Thyroid gland (tissue), 4 donors: ENCODE data around the gene CRYBA2.

ENCODE experiments used
- CTCF ChIP-seq, 6 experiments: fragments of 200-600 bp in 3 of 6; fragments of 450-650 bp in 3 of 6; sonication (generic) in 3 of 6; IDR thresholded peaks; one replicate each; pipeline ENCODE4 v1.5.1; 2016 to 2019; ENCODE audit warnings: antibody characterized with exemption in 6 of 6, mild to moderate bottlenecking in 2 of 6, inconsistent platforms in 1 of 6, moderate library complexity in 1 of 6
- POLR2A ChIP-seq, 2 donors: fragments of 450-650 bp; IDR thresholded peaks; one replicate each; pipeline ENCODE4 v1.6.1; 2017; ENCODE audit warnings: antibody characterized with exemption in 2 of 2, mild to moderate bottlenecking in 2 of 2, moderate library complexity in 1 of 2

GRCh38 chr2:219000569-219000960 lies 7.3 kb upstream of the CRYBA2 start:
- TF ChIP-seq CTCF (IDR thresholded peaks at IDR 0.05) (no peak), POLR2A (IDR thresholded peaks at IDR 0.05) (no peak)
